Trophoblast cell (in vitro differentiated cells and primary cell): ENCODE results near the gene PLET1.

Source experiments
- DNase-seq, 2 donors: peaks; one replicate each; pipeline ENCODE4 v3.0.0-alpha.2; 2016
- H2AFZ ChIP-seq: 2 replicates; pipeline ENCODE4 v1.6.1; 2013; ENCODE audit warnings: low read length, moderate library complexity, mild to moderate bottlenecking; ENCODE audit not compliant: insufficient read depth, poor library complexity
- H2AK5ac ChIP-seq: 2 replicates; pipeline ENCODE4 v1.6.1; 2013; ENCODE audit warnings: mild to moderate bottlenecking, low read length
- H2BK120ac ChIP-seq: 2 replicates; pipeline ENCODE4 v1.6.1; 2013; ENCODE audit warnings: low read length, mild to moderate bottlenecking, moderate library complexity; ENCODE audit not compliant: insufficient read depth, poor library complexity
- H2BK12ac ChIP-seq: 2 replicates; pipeline ENCODE4 v1.6.1; 2013; ENCODE audit warnings: mild to moderate bottlenecking, low read length, moderate library complexity
- H2BK5ac ChIP-seq: 2 replicates; pipeline ENCODE4 v1.6.1; 2013; ENCODE audit warnings: low read length, low read depth, moderate library complexity, mild to moderate bottlenecking; ENCODE audit not compliant: poor library complexity
- H3K14ac ChIP-seq: 2 replicates; pipeline ENCODE4 v1.6.1; 2013; ENCODE audit warnings: mild to moderate bottlenecking, low read length
- H3K18ac ChIP-seq: 2 replicates; pipeline ENCODE4 v1.6.1; 2013; ENCODE audit warnings: mild to moderate bottlenecking, low read length
- H3K23ac ChIP-seq: 2 replicates; pipeline ENCODE4 v1.6.1; 2013; ENCODE audit warnings: low read length
- H3K27ac ChIP-seq: 2 replicates; pipeline ENCODE4 v1.5.1; 2013; ENCODE audit warnings: low read depth, mild to moderate bottlenecking, inconsistent platforms, low read length, moderate library complexity
- H3K27me3 ChIP-seq: 2 replicates; pipeline ENCODE4 v1.6.1; 2013; ENCODE audit warnings: inconsistent platforms, mild to moderate bottlenecking, low read length, moderate library complexity; ENCODE audit not compliant: insufficient read depth
- H3K36me3 ChIP-seq, 2 experiments: 1 replicate in 1 of 2; 2 replicates in 1 of 2; pipeline ENCODE4 v1.6.1; 2013; ENCODE audit warnings: low read length in 2 of 2, mild to moderate bottlenecking in 2 of 2, moderate library complexity in 1 of 2; ENCODE audit not compliant: insufficient read depth in 2 of 2, control insufficient read depth in 1 of 2
- H3K4ac ChIP-seq: 2 replicates; pipeline ENCODE4 v1.6.1; 2013; ENCODE audit warnings: low read depth, mild to moderate bottlenecking, low read length, moderate library complexity
- H3K4me1 ChIP-seq, 2 experiments: 1 replicate in 1 of 2; 2 replicates in 1 of 2; pipeline ENCODE4 v1.6.1; 2013; ENCODE audit warnings: low read length in 2 of 2, mild to moderate bottlenecking in 2 of 2, moderate library complexity in 1 of 2; ENCODE audit not compliant: insufficient read depth in 2 of 2, control insufficient read depth in 1 of 2
- H3K4me2 ChIP-seq: 2 replicates; pipeline ENCODE4 v1.6.1; 2013; ENCODE audit warnings: inconsistent platforms, mild to moderate bottlenecking, low read length, moderate library complexity
- H3K4me3 ChIP-seq: 2 replicates; pipeline ENCODE4 v1.5.1; 2013; ENCODE audit warnings: mild to moderate bottlenecking, low read depth, low read length, inconsistent platforms
- H3K79me1 ChIP-seq: one replicate; pipeline ENCODE4 v1.6.1; 2013; ENCODE audit warnings: low read length
- H3K79me2 ChIP-seq: 2 replicates; pipeline ENCODE4 v1.6.1; 2013; ENCODE audit warnings: low read length, mild to moderate bottlenecking; ENCODE audit not compliant: control insufficient read depth, insufficient read depth, poor library complexity
- H3K9ac ChIP-seq: 2 replicates; pipeline ENCODE4 v1.6.1; 2013; ENCODE audit warnings: mild to moderate bottlenecking, low read length
- H3K9me3 ChIP-seq: 2 replicates; pipeline ENCODE4 v1.6.1; 2013; ENCODE audit warnings: low read depth, mild to moderate bottlenecking, control low read depth, inconsistent platforms, low read length; ENCODE audit not compliant: insufficient read depth
- H4K12ac ChIP-seq: 2 replicates; pipeline ENCODE4 v1.6.1; 2013; ENCODE audit warnings: low read depth, mild to moderate bottlenecking, low read length, moderate library complexity
- H4K8ac ChIP-seq: 2 replicates; pipeline ENCODE4 v1.6.1; 2013; ENCODE audit warnings: low read depth, mild to moderate bottlenecking, low read length, moderate library complexity
- H4K91ac ChIP-seq: one replicate; pipeline ENCODE4 v1.6.1; 2013; ENCODE audit warnings: low read depth, mild to moderate bottlenecking, low read length, moderate library complexity
- WGBS: extraction: QIAGEN DNeasy Blood & Tissue Kit; methylation state at CpG from one replicate; pipeline ENCODE4 v1.1.7; 2013; ENCODE audit warnings: missing lambda C conversion rate; ENCODE audit not compliant: insufficient read length, insufficient coverage; ENCODE audit errors: extremely low coverage; 5-methylcytosine and 5-hydroxymethylcytosine counted together

PLET1 gene

DNA sequence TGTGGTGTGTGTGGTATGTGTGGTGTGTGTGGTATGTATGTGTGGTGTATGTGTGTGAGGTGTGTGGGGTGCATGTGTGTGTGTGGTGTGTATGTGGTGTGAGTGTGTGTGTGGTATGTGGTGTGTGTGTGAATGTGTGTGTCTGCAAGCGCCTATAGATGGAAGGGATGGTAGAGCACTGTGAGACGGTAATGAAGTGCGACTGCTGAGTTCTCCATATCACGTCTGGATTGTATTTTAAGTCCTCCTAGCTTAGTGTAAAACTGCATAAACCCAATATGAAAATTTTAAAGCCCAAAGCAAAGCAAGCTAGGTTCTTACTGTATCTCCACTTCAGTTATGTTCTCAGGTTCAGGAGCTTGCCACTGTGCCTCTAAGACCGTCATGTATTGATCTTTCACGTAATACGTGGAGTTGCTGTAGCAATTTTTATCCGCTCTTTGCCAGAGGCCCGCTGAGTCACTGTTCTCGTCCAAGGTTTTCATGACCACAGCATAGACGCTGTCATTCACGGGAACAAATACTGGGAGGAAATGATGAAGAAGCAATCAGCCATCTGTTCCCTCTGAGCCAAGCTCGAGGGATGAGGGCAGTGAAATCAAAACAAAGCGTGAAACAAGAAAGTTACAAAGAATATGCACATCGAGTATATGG is 5.5 kb downstream of the PLET1 start:
- Histone ChIP-seq H3K4me2 (no peak overlapping the region), H3K9me3 (peaks cover 6% of the 10 kb centered on the region), H3K36me3 (peaks cover 0 to 3% of the 10 kb centered on the region in 2 experiments), H3K14ac (no peak overlapping the region), H2BK5ac (peak overlapping the region; percentile 15), H4K12ac (no peak overlapping the region), H3K18ac (no peak overlapping the region), H3K79me2 (no peaks in the 10 kb centered on the region), H2BK12ac (peak overlapping the region; percentile 20), H3K4me1 (peaks cover 14 to 36% of the 10 kb centered on the region in 2 experiments), H3K4me3 (peak overlapping the region; percentile 7), H3K79me1 (peaks cover 37% of the 10 kb centered on the region), H3K4ac (no peak overlapping the region), H4K8ac (no peak overlapping the region), H4K91ac (peak overlapping the region; percentile 44), H3K23ac (no peak overlapping the region), H3K9ac (no peak overlapping the region), H2BK120ac (peak overlapping the region; percentile 3), H3K27me3 (no peaks in the 10 kb centered on the region), H3K27ac (no peak overlapping the region), H2AK5ac (no peak overlapping the region), H2AFZ (no peak overlapping the region)
- 100% methylated on average over 1 of the region's 15 CpGs for WGBS
- peak; percentile 30 to 32 for DNase-seq

GRCh38 chr11:112253605-112254242 is 6.9 kb downstream of the PLET1 start:
- Histone ChIP-seq H3K18ac (peak overlapping the region; percentile 43), H3K4ac (peak overlapping the region; percentile 12), H3K79me2 (peaks cover 4% of the 10 kb centered on the region), H2BK120ac (peak overlapping the region; percentile 49), H4K91ac (peak overlapping the region; percentile 82), H3K9me3 (peaks cover 6% of the 10 kb centered on the region), H3K27ac (peak overlapping the region; percentile 56), H3K4me2 (no peak overlapping the region), H3K14ac (peak overlapping the region; percentile 71), H3K79me1 (peaks cover 45% of the 10 kb centered on the region), H3K27me3 (no peaks in the 10 kb centered on the region), H4K8ac (peak overlapping the region; percentile 60), H2BK5ac (peak overlapping the region; percentile 53), H3K36me3 (peaks cover 0 to 3% of the 10 kb centered on the region in 2 experiments), H3K4me3 (peak overlapping the region; percentile 62), H2AK5ac (peak overlapping the region; percentile 78), H3K23ac (no peak overlapping the region), H3K9ac (no peak overlapping the region), H4K12ac (no peak overlapping the region), H2BK12ac (peak overlapping the region; percentile 82), H3K4me1 (peaks cover 18 to 42% of the 10 kb centered on the region in 2 experiments), H2AFZ (no peak overlapping the region)
- no CpG with 5 or more reads among the region's 3 CpGs for WGBS
- peak; percentile 93 to 94 for DNase-seq

GRCh38 chr11:112249871-112250610 is 10.6 kb downstream of the PLET1 start:
- no peak overlapping the region for H4K12ac ChIP-seq
- WGBS = no CpG with 5 or more reads among the region's 8 CpGs
- no peak overlapping the region for H2AFZ ChIP-seq
- no peak overlapping the region for H3K4me3 ChIP-seq
- H3K4ac ChIP-seq = no peak overlapping the region
- H3K18ac ChIP-seq = no peak overlapping the region
- no peak overlapping the region for H2BK12ac ChIP-seq
- peak overlapping the region; percentile 84 for H2BK120ac ChIP-seq
- peaks cover 8% of the 10 kb centered on the region for H3K9me3 ChIP-seq
- peaks cover 4% of the 10 kb centered on the region for H3K79me2 ChIP-seq
- H4K8ac ChIP-seq = no peak overlapping the region
- no peak overlapping the region for H3K4me2 ChIP-seq
- peak overlapping the region; percentile 87 for H4K91ac ChIP-seq
- H3K79me1 ChIP-seq = peaks cover 47% of the 10 kb centered on the region
- H3K14ac ChIP-seq = no peak overlapping the region
- peaks cover 21 to 39% of the 10 kb centered on the region in 2 experiments for H3K4me1 ChIP-seq
- H3K36me3 ChIP-seq = peaks cover 0 to 5% of the 10 kb centered on the region in 2 experiments
- no peak overlapping the region for H2AK5ac ChIP-seq
- peak overlapping the region; percentile 87 for H2BK5ac ChIP-seq
- H3K9ac ChIP-seq = no peak overlapping the region
- H3K27ac ChIP-seq = peak overlapping the region; percentile 97
- no peak overlapping the region for H3K23ac ChIP-seq
- DNase-seq = peak; percentile 92 to 98
- no peaks in the 10 kb centered on the region for H3K27me3 ChIP-seq

DNA sequence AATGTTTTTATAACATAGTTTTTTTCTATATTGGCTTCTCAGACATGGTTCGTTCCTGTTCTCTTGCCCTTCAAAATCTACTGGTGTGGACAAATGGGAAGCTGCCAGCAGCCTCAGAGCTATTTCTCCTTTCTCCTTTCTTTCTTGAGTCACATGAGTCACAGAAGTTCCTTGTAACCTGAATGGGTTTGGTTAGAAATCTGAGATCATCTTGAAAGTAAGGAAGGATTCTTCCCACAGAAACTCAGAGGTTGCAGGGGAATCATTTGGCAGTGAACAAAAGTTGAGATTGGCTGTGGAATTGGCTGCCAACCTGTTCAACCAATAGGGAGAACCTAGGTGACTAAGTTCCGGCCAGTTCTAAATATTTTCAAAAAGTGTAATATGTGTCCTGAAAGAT is 12.5 kb downstream of the PLET1 start:
- peak; percentile 29 to 53 for DNase-seq
- Histone ChIP-seq H3K4me1 (peaks cover 12 to 23% of the 10 kb centered on the region in 2 experiments), H2AK5ac (peak overlapping the region; percentile 40), H3K4ac (no peak overlapping the region), H3K9ac (no peak overlapping the region), H3K79me1 (peaks cover 34% of the 10 kb centered on the region), H3K79me2 (peaks cover 4% of the 10 kb centered on the region), H3K36me3 (peaks cover 2 to 4% of the 10 kb centered on the region in 2 experiments), H4K91ac (peak overlapping the region; percentile 95), H3K23ac (no peak overlapping the region), H2AFZ (no peak overlapping the region), H4K8ac (peak overlapping the region; percentile 51), H3K27ac (peak overlapping the region; percentile 96), H3K14ac (peak overlapping the region; percentile 91), H3K9me3 (peaks cover 3% of the 10 kb centered on the region), H2BK5ac (peak overlapping the region; percentile 78), H3K18ac (peak overlapping the region; percentile 66), H3K4me3 (no peak overlapping the region), H4K12ac (no peak overlapping the region), H2BK120ac (peak overlapping the region; percentile 77), H3K4me2 (no peak overlapping the region), H3K27me3 (no peaks in the 10 kb centered on the region), H2BK12ac (peak overlapping the region; percentile 91)
- no CpG with 5 or more reads among the region's 2 CpGs for WGBS
